NCI-H446 (cell line): ENCODE results near the gene P4HA3.
A peak's percentile ranks its signal among the peaks of the same experiment; 100 is the strongest.

Source experiments
- DNase-seq, 2 experiments: peaks; one replicate each; lab custom pipeline; 2025; lab: John Stamatoyannopoulos, UW

Gene P4HA3

GRCh38 chr11:74267014-74267413, 44.4 kb downstream of the P4HA3 start:
- DNase-seq, result no peak

GRCh38 chr11:74265256-74265655, 46.2 kb downstream of the P4HA3 start:
- DNase-seq, result no peak

GRCh38 chr11:74262725-74263124, 48.7 kb downstream of the P4HA3 start:
- DNase-seq, result no peak

- peak; percentile 47 to 81 for DNase-seq
These were observed 53.4 kb downstream of the P4HA3 start for GRCh38 chr11:74257959-74258553.

- no peak for DNase-seq
These were observed 54.9 kb downstream of the P4HA3 start for GRCh38 chr11:74256378-74257133.

- DNase-seq, result peak; percentile 40 to 80
These were observed 55.6 kb downstream of the P4HA3 start for GRCh38 chr11:74255741-74256375.

DNA sequence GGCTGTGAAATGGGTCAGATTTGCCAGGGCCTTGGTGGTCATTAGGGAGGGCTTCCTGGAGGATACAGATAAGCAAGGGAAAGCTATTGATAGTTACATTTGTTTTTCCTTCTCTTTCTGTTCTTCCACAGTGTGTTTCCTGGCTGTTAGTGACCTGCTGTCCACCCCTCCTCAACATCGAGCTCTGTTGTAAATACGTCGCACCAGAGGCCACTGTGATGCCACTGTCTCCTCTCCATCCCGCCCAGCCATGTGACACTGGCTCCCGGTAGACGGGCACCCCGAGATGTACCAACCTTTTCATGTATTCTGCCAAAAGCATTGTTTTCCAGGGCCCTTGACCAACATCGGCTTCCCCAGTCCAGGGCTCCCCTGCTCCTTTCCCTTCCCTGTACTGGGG, 58.1 kb downstream of the P4HA3 start:
- DNase-seq, result no peak

DNA sequence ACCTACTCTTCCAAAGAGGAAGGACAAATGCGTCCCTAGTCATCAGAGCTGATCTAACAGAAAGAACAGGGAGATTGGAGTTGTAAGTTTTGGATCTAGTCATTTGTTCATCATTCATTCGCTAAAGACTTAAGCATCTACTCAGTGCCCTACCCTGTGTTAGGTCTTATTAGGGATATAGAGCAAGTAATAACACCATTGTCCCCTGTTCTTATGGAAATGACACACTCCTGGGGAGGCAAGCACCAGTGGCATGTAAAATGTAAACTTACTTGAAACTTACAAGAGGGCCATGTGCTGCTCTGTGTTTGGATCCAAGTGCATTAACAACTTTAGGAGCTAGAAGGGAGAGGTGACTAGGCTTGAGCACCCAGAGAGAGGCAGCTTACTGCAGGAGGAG, 61.9 kb downstream of the P4HA3 start:
- no peak for DNase-seq

GRCh38 chr11:74248469-74248868, 63.0 kb downstream of the P4HA3 start:
- no peak for DNase-seq

DNA sequence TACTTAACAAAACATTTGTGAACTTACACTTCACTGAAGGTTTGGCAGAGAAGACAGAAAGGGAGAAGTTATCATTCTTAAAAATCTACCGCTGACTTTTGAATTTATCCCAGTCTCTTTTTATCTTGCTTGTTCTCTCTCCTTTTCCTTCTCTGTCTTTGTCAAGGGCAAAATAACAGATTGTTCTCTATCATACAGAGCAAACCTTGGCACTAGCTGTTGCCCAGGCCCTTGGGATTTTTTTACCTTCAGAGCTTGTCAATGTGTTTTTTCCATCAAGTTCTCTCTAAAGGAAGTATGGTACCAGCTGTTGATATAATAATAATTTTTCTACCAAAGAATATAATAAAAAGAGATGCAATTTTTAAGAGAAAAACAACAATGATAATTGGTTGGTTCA, 73.2 kb downstream of the P4HA3 start:
- no peak for DNase-seq

GRCh38 chr11:74237541-74237940, 73.9 kb downstream of the P4HA3 start:
- no peak for DNase-seq

- no peak for DNase-seq
These were observed 76.3 kb downstream of the P4HA3 start for GRCh38 chr11:74235121-74235520.

- no peak for DNase-seq
These were observed 77.8 kb downstream of the P4HA3 start for GRCh38 chr11:74233683-74234082.

- no peak for DNase-seq
These were observed 79.0 kb downstream of the P4HA3 start for GRCh38 chr11:74232311-74232950.

DNA sequence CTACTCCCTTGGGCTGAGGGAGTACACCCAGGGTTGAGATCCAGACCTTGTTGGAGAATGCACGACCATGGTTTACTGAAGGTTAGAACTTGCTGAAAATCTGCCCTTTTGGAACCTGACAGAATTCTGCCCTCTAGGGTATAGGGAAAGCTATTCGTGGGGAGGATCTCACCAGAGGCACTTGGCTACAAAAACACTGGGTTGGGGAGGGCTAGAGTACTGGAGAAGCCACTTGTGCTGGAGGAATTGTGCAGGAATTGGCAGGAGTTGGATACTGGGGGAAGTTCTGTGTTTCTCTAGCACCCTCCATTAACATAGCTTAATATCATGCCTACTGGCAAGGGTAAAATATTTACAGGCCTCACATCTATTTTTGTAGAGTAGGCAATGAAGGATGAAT, 84.5 kb downstream of the P4HA3 start:
- DNase-seq, result peak in 1 of 2 experiments; percentile 16

GRCh38 chr11:74225565-74225964, 85.9 kb downstream of the P4HA3 start:
- no peak for DNase-seq

GRCh38 chr11:74221816-74222215, 89.6 kb downstream of the P4HA3 start:
- no peak for DNase-seq

- DNase-seq, result no peak
These were observed 91.1 kb downstream of the P4HA3 start for GRCh38 chr11:74220376-74220775.
